Retinal pigment epithelial cell (primary cell): ENCODE data around the gene SEMA6A.

Experiments
- DNase-seq: peaks from one replicate; pipeline ENCODE4 v3.0.0-alpha.2; 2010; ENCODE audit warnings: low read depth
- H3K4me3 ChIP-seq: 2 replicates; pipeline ENCODE4 v1.5.1; 2011; ENCODE audit warnings: mild to moderate bottlenecking, low read length, control low read depth, moderate library complexity
- TF ChIP-seq, protein P1 (sequence below): conservative IDR thresholded peaks from 2 replicates; pipeline ENCODE4 v1.5.1; 2011; ENCODE audit warnings: low read depth, low read length, control low read depth, inconsistent platforms

SEMA6A gene

DNA sequence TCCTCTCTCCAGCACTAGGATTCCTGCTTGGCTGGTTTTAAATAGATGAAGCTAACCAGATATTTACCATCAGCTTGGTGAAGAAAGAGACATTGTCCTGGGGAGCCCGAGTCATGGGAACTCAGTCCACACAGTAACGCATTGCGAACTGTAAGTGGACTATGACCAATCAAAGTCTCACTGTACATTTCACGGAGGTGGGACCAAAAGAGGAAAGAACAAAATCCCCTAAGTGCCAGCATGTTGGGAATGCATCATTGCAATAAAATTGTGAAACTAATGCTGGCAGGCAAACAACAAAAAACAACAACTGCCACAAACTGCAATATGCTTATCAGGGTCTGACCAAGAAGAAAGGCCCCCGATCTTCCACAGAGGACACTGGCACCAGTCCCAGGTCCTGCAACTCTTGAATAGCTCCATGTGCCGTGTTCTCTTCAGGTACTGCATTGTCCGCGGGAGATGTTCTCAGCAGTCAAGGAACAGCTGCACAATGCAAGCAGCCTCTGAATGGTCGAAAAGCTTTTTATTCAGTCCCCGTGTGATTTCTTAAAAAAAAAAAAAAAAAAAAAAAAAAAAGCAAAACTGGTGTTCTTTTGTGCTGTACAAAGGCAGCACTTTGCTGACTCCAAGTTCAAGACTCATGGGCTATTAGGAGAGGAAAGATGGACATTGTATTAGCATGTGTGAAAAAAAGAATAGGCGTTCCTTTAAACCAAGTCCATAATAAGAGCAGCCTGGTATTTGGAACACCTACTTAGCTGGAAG is 38.1 kb downstream of the SEMA6A start:
- TF ChIP-seq, protein P1, sequence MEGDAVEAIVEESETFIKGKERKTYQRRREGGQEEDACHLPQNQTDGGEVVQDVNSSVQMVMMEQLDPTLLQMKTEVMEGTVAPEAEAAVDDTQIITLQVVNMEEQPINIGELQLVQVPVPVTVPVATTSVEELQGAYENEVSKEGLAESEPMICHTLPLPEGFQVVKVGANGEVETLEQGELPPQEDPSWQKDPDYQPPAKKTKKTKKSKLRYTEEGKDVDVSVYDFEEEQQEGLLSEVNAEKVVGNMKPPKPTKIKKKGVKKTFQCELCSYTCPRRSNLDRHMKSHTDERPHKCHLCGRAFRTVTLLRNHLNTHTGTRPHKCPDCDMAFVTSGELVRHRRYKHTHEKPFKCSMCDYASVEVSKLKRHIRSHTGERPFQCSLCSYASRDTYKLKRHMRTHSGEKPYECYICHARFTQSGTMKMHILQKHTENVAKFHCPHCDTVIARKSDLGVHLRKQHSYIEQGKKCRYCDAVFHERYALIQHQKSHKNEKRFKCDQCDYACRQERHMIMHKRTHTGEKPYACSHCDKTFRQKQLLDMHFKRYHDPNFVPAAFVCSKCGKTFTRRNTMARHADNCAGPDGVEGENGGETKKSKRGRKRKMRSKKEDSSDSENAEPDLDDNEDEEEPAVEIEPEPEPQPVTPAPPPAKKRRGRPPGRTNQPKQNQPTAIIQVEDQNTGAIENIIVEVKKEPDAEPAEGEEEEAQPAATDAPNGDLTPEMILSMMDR, result no peak
- DNase-seq, result no peak
- no peak overlapping the region for H3K4me3 ChIP-seq

DNA sequence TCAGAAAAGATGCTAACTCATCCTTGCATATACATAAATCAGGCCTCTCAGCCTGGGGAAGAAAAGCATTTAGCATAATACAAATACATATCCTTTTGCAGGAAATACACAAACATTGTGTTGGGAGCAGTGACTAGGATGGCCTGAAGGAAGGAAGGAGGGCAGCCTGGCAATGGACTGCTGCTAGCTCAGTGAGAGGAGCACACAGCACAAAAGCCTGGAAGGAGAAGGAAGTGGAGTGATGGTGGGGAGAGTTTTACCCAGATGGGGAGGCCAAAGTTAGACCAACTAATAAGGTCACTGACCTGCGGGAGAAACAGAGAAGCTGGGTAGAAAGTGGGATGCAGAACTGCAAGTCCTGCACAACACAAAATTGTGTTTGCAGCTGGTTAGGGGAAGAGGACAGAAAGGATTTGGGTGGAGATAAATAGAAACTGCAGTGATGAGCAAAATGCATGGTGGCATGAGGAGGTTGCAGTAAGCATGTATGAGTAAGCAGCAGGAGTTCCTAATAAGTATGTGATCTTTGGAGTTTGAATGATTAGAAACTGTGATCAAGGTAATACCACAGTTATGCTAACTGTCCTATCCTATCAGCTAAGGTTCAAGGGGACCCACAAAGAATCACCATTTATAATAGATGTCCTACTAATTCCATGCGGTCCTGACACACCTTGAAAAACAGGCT is 39.5 kb downstream of the SEMA6A start:
- TF ChIP-seq, protein P1, result no peak
- DNase-seq, result no peak
- H3K4me3 ChIP-seq, result no peak overlapping the region

DNA sequence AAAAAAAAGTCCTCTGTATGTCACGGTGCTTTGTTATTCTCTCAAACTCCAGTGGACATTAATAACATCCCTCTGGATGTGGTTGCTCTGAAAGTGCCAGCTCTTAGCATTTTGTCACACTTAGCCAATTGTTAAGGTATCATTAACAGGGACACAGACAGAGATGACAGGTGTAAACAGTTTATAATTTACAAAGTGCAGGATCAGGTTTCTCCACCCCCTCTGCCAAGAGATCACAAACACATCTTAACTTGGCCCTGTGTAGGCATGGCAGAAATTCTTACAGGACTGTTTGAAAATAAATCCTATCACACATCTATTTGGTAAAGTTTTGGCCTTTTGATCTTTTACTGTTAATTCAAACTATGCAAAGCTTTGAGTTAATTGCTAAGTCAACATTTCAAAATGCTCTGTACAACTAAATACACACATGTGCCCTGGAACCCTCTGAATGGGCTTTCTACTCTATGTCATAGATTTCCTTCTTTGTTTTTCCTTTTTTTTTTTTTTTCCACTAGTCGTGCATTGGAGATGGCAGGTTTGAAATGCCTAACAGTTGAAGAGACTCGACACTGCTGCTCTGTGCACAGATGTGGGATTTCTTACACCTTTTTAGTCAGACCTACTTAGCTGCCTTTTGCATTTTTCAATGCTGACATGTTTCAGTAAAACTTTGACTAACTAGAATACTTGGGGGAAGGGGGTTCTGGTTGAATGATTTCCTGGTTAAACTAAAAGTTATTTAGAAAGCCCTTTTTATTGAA is 41.7 kb downstream of the SEMA6A start:
- H3K4me3 ChIP-seq, result no peak overlapping the region
- TF ChIP-seq, protein P1, result no peak
- no peak for DNase-seq

DNA sequence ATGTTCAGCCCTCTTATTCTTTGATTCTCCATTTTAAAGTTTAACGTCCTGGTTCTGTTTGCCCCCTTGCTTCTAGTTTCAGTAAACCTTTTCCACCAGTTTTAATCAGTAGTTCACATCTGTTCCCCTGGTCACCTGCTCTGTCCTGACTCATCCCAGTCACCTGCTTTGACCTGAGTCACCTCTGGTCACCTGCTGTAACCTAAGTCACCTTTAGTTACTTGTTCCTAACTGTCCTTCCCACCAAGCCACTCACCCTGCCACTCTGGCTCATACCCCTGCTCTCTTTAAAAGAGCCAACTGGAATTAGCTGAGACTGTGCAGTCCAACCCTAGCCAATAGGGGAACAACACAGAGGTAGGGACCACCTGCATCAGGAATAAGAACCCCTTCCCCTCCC is 43.0 kb downstream of the SEMA6A start:
- no peak for DNase-seq
- TF ChIP-seq, protein P1, result no peak
- no peak overlapping the region for H3K4me3 ChIP-seq

DNA sequence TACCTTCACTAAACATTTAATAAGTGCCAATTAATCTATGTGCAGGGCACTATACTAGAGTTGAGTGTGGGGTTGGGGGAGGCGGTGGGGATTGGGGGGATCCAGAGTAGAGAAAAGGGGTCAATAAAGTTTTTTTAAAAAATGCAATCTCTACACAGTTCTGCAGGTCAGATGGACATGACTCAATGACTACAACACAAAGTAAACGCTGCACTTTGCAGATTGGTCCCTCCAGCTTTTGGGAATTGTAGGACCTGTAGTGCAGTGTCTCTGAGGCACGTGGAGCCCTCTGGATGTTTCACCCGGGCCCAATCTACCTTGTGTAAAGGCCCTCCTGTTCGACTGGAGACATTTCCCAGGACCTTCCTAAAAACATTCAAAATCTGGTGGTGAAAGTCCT is 43.5 kb downstream of the SEMA6A start:
- DNase-seq, result no peak
- TF ChIP-seq, protein P1, result no peak
- no peak overlapping the region for H3K4me3 ChIP-seq

DNA sequence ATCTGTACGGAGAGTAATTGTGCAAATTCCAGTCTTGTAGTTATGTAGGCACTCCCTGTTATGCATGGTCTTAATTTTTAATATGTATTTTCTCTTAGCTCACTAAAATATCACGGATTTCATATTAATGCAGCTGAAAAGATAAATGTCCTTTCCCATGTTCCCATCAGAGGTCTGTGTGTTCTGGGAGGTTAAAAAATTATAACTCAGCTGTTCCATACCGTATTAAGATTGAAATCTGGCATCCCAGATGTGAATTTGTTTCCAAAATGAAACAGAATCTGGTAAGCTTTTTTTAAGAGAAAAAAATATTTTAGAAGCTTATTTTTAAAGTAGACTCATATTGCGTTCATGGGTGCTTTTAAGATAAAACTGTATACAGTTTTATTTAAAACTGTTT is 44.3 kb downstream of the SEMA6A start:
- DNase-seq, result no peak
- TF ChIP-seq, protein P1, result no peak
- no peak overlapping the region for H3K4me3 ChIP-seq

DNA sequence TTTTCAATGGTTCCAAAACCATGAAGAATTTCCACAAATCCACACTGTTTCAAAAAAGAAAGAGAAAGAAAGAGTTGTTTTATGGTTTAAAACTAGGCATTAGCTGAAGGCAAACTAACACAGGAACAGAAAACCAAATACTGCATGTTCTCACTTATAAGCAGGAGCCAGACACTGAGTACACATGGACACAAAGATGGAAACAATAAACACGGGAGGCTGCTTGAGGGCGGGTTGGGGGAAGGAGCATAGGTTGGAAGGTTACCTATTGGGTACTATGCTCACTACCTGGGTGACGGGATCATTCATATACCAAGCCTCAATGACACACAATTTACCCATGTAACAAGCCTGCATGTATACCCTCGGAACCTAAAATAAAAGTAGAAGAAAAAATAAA is 45.0 kb downstream of the SEMA6A start:
- H3K4me3 ChIP-seq, result no peak overlapping the region

More for the DNA sequence above, 45.0 kb downstream of the SEMA6A start:
- TF ChIP-seq, protein P1, result no peak
- no peak for DNase-seq
